GM10248 (cell line): ENCODE data around the gene TAGAP.
"Not testable (repeated sequence)": the region's sequence is repeated elsewhere in the genome, so short reads cannot be mapped to it uniquely, and the experiment has no call there.

Experiments
- CTCF ChIA-PET: fragments of 300-600 bp; sonication (Branson Sonifier 250); formaldehyde crosslinking; extraction: SDS; loops from one replicate; lab custom pipeline; 2021; ENCODE audit warnings: antibody characterized with exemption; lab: Yijun Ruan, JAX
- POLR2A ChIA-PET: fragments of 350-650 bp; sonication (Branson Sonifier 250); formaldehyde crosslinking; extraction: SDS; loops from one replicate; lab custom pipeline; 2020; ENCODE audit warnings: antibody characterized with exemption; lab: Yijun Ruan, JAX
- DNase-seq: peaks from one replicate; pipeline ENCODE4 v3.0.0; 2012; ENCODE audit errors: extremely low spot score
- TF ChIP-seq, protein P1 (sequence below): IDR thresholded peaks from 2 replicates; pipeline ENCODE4 v1.5.1; 2012; ENCODE audit warnings: mild to moderate bottlenecking, low read depth; ENCODE audit errors: extremely low read depth, missing control alignments, control extremely low read depth

TAGAP gene

GRCh38 chr6:159023893-159024292 lies 20.9 kb downstream of the TAGAP start:
- ChIA-PET CTCF (interaction anchor here (1.2 to 1.9 kb wide), 3 partner anchors 9 to 86 kb away, joined by 3 to 5 read pairs (median 4); no protein-coding TSS in a partner anchor), POLR2A (no interaction called here)
- no peak for DNase-seq
- TF ChIP-seq, protein P1, sequence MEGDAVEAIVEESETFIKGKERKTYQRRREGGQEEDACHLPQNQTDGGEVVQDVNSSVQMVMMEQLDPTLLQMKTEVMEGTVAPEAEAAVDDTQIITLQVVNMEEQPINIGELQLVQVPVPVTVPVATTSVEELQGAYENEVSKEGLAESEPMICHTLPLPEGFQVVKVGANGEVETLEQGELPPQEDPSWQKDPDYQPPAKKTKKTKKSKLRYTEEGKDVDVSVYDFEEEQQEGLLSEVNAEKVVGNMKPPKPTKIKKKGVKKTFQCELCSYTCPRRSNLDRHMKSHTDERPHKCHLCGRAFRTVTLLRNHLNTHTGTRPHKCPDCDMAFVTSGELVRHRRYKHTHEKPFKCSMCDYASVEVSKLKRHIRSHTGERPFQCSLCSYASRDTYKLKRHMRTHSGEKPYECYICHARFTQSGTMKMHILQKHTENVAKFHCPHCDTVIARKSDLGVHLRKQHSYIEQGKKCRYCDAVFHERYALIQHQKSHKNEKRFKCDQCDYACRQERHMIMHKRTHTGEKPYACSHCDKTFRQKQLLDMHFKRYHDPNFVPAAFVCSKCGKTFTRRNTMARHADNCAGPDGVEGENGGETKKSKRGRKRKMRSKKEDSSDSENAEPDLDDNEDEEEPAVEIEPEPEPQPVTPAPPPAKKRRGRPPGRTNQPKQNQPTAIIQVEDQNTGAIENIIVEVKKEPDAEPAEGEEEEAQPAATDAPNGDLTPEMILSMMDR = no peak

GRCh38 chr6:159020011-159020410 lies 24.8 kb downstream of the TAGAP start:
- CTCF ChIA-PET = interaction anchor here (1.1 to 5.1 kb wide), 5 partner anchors 11 to 115 kb away, joined by 3 to 26 read pairs (median 4); partner anchors contain the start of gene TAGAP
- no peak for DNase-seq
- POLR2A ChIA-PET = no interaction called here

DNA sequence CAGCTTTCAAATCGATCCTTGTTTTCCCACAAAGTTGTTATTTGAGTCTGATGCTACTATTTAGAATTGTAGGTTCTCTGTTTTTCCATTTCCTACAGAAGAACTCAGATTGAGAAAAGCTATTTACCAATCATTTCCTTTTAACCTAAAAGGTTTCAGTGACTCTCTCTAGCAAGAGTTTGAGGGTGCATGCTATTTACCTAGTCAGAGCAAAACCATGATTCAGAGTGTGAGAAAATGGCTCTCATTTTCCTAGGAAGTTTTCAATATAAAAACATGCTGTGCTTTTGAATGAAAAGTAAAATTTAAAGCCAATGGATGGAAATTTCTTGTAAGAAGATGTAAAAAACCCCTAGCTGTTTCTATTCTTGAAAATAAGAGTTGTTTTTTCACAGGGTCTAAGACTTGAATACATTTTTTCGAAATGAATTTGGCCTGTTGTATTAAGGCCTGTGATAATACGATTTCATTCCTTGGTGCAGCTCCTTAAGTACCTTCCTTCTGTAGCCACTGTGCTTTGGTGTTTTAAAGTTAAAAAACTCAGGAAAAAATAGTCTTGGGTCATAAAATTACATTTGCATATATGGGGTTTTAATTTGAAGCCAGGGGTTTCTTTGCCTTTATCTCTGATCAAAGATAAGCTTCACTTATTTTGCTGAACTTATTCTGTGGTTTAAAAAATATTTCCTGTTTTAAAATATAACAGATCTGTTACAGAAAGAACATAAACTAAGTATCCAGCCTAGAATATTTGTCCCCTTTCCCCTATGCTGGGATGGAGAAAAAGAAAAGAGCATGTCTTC lies 26.8 kb downstream of the TAGAP start:
- POLR2A ChIA-PET = interaction anchor here (0.6 to 1.4 kb wide), 2 partner anchors 15 to 27 kb away, joined by 3 to 4 read pairs; partner anchors contain the start of gene TAGAP
- peak; percentile 45 for DNase-seq
- TF ChIP-seq, protein P1 = no peak
- CTCF ChIA-PET = interaction anchor here (0.9 to 5.1 kb wide), 14 partner anchors 9 to 117 kb away, joined by 3 to 37 read pairs (median 4); partner anchors contain the start of gene RSPH3

More at GRCh38 chr6:159020011-159020410, 24.8 kb downstream of the TAGAP start:
- TF ChIP-seq, protein P1 = no peak

GRCh38 chr6:159014406-159014805 lies 30.4 kb downstream of the TAGAP start:
- POLR2A ChIA-PET = no interaction called here
- TF ChIP-seq, protein P1 = no peak
- CTCF ChIA-PET = interaction anchor here (0.7 to 5.1 kb wide), 5 partner anchors 27 to 120 kb away, joined by 3 to 22 read pairs (median 11); no protein-coding TSS in a partner anchor

DNA sequence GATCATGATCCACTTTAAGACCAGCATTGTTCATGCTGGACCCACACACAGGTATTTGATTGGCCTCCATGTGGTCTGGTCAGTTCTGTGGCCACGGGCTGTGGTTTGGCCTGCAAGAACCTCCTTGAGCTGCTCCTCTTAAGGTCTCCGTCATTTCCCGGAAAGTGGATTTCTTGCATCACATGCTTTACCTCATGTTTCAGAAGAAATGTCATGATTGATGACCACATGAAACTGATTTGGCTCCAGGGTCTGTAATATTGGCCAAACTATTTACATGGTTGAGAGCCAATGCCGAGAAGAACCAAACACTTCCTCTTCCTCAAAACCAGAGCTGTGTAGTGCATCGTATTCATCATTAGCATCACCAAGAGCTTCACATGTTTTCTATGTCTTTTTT lies 31.6 kb downstream of the TAGAP start:
- ChIA-PET CTCF (interaction anchor here (2.1 to 5.1 kb wide), 4 partner anchors 29 to 121 kb away, joined by 8 to 22 read pairs (median 14); no protein-coding TSS in a partner anchor), POLR2A (no interaction called here)
- TF ChIP-seq, protein P1 = no peak
- no peak for DNase-seq

More at GRCh38 chr6:159014406-159014805, 30.4 kb downstream of the TAGAP start:
- DNase-seq = no peak

- ChIA-PET CTCF (interaction anchor here (1.0 to 10.9 kb wide), 3 partner anchors 12 to 123 kb away, joined by 3 to 213 read pairs (median 11); partner anchors contain the start of gene RSPH3), POLR2A (interaction anchor here (0.7 kb wide), 1 partner anchor 27 kb away, joined by 9 read pairs; no protein-coding TSS in a partner anchor)
- no peak for DNase-seq
- TF ChIP-seq, protein P1 = no peak
Observed at GRCh38 chr6:159012201-159012600, 32.6 kb downstream of the TAGAP start.

DNA sequence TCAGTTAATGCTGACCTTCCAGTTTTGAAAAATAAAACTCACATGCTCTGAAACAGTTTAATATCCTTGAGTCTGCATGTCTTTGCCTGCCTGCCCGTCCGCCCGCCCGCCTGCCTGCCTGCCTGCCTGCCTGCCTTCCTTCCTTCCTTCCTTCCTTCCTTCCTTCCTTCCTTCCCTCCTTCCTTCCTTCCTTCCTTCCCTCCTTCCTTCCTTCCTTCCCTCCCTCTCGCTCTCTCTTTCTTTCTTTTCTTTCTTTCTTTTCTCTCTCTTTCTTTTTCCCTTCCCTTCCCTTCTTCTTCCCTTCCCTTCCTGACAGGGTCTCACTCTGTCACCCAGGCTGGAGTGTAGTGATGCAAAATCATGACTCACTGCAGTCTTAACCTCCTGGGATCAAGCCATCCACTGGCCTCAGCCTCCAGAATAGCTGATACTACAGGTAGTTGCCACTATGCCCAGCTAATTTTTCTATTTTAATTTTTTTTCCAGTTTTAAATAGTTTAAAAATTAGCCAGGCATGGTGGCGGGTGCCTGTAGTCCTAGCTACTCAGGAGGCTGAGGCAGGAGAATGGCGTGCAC lies 34.7 kb downstream of the TAGAP start:
- CTCF ChIA-PET = interaction anchor here (1.4 to 13.3 kb wide), 12 partner anchors 8 to 125 kb away, joined by 4 to 213 read pairs (median 18); partner anchors contain the start of gene RSPH3
- DNase-seq, POLR2A ChIA-PET: not testable (repeated sequence)
